ENCODE results near the gene DPY19L2.
"Not testable (repeated sequence)": the region's sequence is repeated elsewhere in the genome, so short reads cannot be mapped to it uniquely, and the experiment has no call there.

The DPY19L2 gene

DNA sequence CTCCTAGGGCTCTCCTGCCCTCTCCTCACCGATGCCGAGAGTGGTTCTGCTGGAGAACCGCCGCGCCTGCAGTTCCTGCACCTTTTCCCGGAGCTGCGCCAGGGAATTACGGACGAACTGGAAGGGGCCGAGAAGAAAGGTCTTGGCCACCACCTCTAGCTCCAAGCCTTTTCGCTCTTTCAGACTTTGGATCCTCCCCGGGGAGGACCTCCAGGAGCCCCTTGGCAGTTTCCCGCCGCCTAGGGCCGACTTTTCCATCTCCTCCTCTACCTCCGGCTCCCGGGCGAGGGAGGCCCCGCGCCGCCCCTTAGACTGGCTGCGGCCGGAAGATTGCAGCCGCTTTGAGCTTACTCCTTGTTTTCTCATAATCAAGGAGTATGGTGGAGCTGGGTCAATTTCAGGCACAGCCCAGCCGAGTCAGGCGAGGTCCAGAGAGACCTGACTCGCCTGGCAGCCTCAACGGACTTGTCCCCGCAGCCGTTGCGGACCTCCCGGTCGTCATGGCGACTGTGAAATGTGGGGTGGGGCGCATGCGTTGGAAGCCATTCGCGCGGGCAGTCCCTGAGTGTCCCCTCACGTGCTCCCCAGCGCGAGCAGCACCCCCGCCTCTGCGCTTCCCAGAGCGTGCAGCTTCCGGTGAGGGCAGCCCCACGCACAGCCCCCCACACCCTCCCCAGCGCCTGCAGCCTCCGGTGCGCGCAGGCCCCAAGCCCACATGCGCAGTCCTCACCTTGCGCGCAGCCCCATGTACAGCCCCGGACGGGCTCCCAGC lies at the start of gene DPY19L2:
TSS of gene DPY19L2 (minus strand) at position 466 of the 772 bp plus-strand sequence. CDS start at position 366, 100 bp downstream.
- DNase-seq, result no peak

DNA sequence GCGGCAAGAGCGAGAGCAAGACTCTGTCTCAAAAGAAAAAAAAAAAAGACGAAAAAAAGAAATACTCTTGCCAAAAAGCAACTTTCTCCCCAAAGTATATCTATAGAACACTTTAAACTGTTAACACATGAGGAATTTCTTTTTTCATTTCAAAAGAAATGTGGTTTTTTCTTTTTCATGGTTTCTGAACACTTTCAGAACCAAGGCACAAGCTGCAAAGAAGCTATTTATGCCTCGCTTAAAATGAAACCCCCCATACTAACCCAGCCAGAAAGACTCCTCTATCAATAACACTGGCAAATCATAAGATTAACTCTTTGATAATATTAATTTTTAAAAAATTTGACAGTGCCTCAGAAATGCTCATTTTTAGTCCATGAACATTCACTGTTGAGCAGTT lies 48.6 kb upstream of the DPY19L2 start:
- DNase-seq, result not testable (repeated sequence)

DNA sequence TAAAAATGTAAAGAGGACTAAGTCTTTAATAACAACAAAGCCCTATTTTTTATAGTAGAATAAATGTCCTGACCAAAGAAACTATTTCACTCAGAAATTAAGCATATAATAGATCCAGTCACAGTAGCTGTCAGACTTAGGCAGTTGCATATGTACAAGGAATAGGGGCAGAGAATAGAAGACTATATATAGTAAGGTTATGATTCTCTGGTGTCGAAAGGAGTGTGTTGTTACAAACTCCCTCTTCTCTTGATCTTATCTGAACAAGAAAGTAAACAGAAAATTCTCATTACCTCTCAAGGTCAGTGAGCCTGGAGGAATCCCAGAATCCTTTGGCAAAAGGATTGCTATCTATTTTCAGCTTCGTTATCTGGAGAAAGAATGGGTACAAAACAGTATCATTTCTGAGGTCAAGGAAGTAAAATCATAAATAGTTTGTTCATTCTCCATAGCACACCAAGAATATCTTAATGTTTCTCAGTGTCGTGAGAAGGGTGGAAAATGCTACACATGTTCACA lies 46.9 kb upstream of the DPY19L2 start:
- DNase-seq, result not testable (repeated sequence)

DNA sequence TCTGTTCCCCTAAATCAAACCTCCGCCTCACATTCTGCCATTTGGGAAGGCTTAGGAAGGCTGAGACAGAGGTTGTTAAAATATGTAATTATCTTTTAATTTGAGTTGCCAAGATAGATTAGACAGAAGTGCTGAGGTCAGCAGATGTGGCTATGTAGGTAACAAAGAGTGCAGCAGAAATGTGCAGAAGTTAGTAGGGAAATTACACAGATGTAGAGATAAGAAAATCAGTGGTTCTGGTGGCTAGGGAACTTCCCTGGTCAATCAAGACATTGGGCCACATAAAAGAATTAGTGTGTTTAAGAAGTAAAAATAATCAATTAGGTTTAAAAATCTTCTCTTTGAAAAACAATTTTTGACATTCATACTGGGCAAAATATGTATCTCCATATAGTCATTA lies 46.1 kb upstream of the DPY19L2 start:
- DNase-seq, result not testable (repeated sequence)

DNA sequence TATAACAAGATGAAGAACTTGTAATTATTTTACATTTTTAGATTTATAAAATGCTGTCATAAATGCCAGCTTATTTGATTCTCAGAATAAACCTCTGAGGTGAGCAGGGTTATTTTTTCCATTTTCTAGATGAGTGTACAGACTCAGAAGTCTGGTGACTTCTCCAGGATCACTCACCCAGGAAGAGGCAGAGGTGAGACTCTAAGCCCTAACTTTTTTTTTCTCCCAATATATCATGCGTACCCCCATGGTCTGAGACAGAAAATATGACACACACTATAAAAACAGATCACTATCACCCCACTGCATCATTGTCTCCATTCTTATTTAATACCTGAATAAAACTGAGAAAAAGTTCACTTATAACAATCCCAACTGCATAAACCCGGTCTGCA lies 45.4 kb upstream of the DPY19L2 start:
- not testable (repeated sequence) for DNase-seq

DNA sequence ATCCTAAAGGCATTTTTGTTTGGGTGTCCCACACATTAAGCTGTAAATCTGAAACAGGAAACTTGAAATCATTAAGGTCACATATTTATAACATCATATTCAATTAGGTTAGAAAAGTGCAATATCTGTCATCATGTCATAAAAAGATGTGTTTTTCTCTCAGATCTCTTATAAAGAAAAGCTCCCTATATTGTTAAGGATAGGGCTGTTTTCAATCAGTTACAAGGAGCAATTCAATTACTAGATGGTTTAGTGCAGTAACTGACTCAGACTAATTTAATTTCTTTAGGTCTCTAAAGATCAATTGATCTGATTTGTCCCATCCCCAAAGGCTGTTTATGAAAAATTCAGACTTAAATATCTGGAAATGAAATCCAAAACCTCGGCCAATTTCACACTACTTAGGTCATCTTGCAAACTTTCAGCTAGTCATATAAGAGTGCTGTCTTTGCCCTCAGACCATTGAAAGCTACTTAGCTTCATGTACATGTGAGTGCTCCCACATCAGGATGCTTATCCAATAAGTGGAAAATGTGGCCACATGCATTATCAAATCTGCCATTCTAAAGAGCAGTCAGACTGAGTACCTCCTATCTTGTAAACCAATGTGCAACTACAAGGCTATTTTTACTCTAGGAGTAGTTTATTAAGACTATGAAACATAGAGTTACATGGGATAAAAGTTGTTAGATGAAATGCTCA lies 44.8 kb upstream of the DPY19L2 start:
- not testable (repeated sequence) for DNase-seq

DNA sequence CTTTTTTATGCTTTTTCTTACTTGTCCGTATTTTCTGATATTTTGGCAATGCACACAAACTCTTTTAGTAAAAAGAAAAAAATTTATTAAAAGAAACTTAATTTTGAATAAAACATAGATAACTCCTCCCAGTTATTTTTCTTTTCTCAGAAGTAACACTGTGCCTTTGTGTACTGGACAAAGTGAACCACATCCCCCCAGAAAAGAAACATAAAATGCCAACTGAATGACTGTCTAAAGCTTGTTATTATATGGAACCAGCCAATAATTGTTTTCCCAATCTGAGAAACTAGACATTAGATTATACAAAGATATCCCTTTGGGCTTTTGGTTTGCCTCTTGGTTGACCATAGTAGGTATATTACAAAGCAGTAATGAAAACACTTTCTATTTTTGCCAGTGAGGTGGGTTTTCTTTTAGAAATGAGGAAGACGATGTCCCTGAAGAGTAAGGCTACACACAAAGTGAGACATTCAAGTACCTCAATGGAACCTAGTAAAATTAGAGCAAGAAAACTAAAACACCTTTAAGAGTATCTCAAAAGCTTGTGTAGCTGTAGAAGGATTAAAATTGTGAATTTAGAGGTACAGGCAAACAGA lies 44.2 kb upstream of the DPY19L2 start:
- DNase-seq, result not testable (repeated sequence)

DNA sequence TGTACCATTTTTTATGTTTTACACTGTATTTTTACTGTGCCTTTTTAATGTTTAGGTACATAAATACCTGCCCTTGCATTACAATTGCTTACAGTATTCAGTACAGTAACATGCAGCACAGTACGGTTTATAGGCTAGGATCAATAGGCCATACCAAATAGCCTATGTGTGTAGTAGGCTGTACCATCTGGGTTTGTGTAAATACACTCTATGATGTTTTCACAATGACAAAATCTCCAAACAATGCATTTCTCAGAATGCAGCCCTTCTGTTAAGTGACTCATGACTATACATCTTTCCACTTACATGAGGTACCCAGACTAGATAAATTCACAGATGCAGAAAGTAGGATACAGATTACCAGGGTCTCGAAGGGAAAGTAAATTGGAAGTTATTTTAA lies 43.0 kb upstream of the DPY19L2 start:
- DNase-seq, result not testable (repeated sequence)

DNA sequence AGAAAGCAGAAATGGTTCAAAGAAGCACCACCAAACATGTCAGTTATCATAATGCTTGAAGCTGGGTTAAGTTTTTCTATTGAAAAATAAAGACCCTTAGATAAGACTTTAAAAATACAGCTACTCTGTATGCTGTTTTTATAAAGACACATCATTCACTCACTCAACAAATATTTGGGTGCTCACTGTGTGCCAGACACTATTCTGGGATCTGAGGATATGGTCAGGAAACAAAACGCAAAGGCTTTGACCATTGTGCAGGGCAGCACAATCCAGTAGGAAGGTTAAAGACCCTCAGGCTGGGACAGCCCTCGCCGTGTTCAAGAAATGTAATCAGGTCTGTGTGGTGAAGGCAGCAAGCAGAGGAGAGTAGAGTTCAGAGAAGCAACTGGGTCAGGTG lies 38.0 kb upstream of the DPY19L2 start:
- no peak for DNase-seq

DNA sequence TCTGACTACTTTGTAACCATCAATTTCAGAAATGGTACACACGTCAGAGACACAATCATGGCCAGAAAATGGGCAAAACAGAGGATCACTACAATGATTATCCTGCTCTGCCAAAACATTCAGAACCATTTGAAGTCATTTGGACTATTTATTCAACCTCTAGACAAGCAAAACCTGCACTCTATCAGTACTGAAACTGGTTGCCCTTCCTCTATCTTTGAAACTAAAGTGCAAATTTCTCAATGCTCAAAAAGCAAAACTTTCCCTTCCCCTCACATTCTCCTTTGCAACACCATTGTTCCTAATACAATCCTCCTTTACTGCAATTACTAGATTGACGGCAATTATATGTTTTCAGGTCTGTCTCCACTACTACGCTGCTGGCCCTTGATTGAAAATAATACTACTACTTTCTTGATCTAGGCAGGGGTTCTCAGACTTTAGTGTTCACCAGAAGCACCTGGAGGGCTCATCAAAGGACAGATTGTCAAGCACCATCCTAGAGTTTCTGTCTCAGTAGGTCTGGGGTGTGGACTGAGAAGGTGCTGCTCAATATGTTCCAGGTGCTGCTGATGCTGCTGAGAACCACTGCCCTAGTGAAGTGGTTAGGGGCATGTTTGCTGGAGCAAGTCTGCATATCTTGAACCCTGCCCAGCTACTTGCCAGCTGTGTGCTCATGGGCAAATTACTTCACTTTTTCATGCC lies 31.5 kb upstream of the DPY19L2 start:
- DNase-seq, result not testable (repeated sequence)

DNA sequence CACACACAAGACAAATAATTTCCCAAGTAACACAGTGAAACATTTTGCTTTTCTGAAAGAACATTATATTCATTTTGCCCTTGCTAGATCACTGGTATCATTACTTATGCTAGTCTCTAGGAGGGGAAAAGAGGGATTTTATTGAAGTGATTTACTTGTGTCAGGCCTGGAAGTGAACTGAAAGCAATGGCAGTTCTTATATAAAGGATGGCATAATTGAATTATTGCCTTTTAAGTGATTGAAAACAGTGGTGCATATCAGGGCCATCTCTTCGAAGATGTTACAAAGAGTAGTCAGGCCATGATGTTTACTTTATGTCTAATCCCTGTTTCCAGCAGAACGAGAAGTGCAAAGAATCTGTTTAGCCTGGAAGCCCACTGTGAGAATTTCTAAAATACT lies 30.7 kb upstream of the DPY19L2 start:
- not testable (repeated sequence) for DNase-seq

DNA sequence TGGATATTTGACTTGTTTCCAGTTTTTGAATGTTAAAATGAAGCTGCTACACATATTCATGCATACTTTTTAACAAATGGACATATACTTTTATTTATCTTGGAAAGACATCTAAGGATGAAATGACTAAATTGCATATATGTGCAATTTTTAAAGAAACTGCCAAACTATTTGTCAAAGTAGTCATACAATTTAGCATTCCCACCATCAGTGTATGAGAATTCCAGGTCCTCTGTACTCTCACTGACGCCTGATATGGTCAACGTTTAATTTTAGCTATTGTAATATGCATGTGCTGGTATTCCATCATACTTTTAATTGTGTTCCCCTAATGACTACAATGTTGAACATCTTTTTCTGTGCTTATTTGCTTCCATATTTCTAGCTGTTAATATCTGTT lies 22.5 kb upstream of the DPY19L2 start:
- not testable (repeated sequence) for DNase-seq

DNA sequence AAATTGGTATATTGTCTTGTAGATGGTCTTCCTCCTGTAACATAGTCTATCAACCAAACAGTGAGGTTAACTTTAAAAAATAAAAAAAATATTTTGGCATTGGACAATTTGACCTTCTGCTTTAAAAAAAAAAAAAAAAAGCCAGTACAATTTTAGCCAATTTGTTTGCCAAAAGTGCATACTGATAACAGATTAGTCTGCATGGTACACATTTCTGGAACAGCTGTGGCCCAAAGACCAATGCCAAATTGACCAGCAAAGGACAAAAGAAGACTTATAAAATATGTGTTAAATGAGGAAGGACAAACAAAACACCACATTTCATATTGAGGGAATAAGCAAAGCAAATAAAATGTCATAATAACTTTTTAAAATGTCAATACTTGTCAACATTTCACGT lies 20.8 kb upstream of the DPY19L2 start:
- DNase-seq, result not testable (repeated sequence)

DNA sequence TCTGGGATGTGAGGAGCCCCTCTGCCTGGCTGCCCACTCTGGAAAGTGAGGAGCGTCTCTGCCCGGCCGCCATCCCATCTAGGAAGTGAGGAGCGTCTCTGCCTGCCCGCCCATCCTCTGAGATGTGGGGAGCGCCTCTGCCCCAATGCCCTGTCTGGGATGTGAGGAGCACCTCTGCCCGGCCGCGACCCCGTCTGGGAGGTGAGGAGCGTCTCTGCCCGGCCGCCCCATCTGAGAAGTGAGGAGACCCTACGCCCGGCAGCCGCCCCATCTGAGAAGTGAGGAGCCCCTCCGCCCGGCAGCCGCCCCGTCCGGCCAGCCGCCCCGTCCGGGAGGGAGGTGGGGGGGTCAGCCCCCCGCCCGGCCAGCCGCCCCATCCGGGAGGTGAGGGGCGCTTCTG lies 18.3 kb upstream of the DPY19L2 start:
- DNase-seq, result not testable (repeated sequence)

DNA sequence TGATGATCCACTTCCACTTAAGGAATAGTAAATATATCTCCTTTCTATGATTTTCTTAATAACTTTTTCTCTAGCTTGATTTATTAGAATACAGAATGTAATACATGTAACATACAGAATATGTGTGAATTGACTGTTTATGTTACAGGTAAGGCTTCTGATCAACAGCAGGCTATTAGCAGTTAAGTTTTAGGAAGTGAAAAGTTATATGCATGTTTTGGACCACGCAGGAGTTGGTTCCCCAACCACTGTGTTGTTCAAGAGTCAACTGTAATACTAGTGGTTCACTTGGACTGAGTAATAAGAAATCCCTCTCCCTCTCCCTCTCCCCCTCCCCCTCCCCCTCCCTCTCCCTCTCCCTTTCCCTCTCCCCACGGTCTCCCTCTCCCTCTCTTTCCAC lies 17.5 kb upstream of the DPY19L2 start:
- not testable (repeated sequence) for DNase-seq

DNA sequence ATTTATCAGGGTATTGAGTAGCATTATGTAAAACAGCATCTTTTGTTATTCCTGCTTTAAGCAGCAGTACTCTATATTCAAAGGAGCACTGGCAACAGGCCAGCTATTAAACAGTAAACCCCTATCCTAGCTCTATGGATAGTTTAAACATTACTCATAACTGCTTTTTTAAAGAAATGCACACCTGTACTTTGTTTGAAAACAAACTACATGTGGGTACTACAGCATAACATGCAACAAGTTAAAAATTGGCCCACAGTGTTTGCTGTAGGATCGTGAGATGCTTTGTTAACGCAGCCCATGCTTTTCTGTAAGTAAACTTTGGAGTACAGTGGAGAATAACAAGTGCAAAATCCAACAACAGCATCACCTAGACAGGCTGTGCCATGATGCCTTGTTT lies 14.3 kb upstream of the DPY19L2 start:
- not testable (repeated sequence) for DNase-seq

DNA sequence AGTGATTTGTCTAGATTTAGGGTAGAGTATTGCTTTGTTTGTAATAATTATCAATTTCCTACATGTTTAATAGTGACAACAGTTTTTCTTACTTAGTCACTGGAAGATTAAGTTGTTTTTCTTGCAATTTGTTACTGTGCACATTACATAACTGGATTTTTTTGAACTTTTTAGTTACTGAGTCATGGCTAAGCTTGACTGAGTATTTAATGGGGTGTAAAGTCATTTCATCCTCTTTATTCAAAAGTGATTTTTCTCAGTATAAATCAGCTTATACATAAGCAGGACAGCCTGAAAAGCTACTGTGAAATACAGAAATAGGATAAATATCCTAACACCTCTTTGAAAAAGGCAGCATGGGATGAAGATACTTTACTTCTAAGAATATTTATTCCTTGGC lies 12.5 kb upstream of the DPY19L2 start:
- DNase-seq, result not testable (repeated sequence)

DNA sequence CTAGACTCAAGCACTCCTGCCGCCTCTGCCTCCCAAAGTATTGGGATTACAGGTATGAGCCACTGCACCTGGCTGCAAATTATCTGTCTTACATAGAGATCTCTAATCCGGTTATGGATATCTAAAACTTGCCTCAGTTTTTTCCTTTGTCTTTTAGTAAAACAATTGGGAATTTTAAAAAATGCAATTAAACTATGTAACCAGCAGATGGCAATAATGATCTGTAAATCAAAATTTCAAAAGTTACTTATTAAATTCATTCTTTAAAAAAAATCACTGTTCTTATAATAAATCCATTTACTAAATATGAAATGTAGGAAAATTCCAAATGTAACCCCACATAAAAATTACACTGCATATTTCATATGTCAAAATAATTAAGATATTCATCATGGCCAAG lies 4.3 kb upstream of the DPY19L2 start:
- DNase-seq, result not testable (repeated sequence)

DNA sequence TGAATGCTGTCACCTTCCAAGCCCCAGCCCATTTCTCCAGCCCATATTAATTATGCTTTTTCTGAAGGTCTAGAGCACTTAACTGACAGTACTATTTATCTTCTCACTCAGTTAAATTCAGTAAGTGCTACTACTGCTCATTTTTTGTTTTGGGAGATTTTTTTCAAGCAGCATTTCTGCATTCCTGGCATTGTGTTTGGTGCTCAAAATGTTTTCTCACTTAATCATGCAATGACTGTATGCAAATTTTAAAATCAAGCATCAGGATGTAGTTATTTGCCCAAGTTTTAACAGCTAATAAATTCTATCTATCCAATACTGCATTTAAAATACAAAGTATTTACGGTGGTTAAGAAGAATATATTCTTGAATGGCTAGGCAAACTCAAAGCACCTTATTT lies 1.6 kb upstream of the DPY19L2 start:
- not testable (repeated sequence) for DNase-seq

DNA sequence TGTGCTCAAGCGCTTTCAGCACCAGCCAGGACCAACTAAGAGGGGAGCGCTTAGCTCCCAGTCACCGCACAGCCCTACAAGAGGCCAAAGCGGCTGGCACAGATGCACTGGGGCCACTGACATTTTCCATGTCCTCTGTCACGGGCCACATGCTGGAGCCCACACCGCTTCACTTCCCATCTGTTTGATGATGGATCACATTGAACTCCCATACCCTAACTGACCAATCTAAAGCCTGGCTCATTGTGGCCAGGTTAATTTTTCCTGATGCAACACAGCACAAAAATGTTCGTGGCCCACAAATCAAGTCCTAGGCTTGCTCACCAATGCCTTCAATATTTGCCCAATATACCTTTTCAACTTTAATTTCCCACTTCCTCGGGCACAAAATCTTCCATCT lies 1.1 kb upstream of the DPY19L2 start:
- not testable (repeated sequence) for DNase-seq

DNA sequence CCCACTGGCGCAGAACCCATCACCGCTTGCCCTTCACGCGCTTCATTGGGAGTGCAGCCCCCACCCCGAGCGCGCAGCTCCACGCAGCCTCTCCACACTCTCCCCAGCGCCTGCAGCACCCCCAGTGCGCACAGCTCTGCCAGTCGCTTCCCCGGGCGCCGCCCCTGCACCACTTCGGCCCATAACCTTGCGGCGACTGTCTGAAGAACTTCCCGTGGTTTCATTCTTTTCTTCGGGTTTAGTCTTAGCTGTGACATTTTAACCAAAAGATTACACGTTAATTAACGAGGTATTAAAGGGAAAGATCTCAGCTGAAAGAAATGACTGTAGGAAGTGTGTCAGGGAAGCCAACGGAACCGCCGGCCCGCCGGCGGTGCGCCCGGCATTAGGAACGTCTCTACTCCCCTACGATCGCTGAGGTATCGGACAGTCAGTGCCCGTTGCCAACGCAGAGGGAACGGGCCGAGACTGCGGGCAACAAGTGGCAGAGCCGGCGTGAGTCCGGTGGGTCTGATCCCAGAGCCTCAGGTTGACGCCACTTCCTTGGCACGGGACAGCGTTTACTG lies 590 bp upstream of the DPY19L2 start:
- DNase-seq, result not testable (repeated sequence)

DNA sequence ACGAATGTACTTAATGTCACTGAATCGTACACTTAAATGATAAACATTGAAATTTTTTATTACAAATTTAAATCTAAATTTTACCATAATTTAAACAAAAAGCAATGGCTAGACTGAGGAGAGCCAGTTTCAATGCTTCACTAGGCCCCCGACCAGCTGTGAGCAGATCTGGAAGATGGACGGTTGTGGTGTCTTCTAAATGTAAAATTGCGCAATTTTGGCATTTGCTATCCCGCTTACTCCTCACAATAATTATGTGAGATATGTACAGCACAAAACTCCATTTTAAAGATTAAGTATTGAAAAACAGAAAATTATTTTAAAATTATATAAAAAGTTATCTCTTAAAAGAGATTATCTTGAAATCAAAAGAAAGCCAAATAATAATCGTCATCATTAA lies 5.3 kb downstream of the DPY19L2 start:
- not testable (repeated sequence) for DNase-seq

DNA sequence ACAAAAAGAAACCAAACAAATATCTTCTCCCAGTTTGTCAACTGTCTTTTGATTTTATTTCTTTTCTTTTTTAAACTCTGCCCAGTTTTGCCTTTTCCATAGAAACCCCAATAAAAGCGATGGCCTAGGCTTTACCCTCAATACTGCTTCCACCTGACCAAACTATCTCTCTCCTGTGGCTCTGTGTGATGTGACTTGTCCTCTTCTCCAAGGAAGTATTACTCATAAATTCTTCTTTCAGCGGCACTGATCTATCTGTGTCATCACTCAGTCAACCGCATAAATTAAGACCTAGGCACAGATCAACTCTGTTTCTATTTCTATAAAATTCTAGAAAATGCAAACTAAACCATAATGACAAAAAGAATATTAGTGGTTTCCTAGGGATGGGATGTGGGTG lies 9.8 kb downstream of the DPY19L2 start:
- not testable (repeated sequence) for DNase-seq
